HG02943 (cell line): Measurements from ENCODE around the gene GOLGA5.
"Not testable (repeated sequence)": the region's sequence is repeated elsewhere in the genome, so short reads cannot be mapped to it uniquely, and the experiment has no call there.

Experiments
- ATAC-seq: cut with Tn5 transposase; IDR thresholded peaks from one replicate; pipeline ENCODE4 v1.9.1; 2021; ENCODE audit warnings: mild to moderate bottlenecking, low read depth, moderate library complexity; ENCODE audit not compliant: unreplicated experiment

GOLGA5 gene, protein sequence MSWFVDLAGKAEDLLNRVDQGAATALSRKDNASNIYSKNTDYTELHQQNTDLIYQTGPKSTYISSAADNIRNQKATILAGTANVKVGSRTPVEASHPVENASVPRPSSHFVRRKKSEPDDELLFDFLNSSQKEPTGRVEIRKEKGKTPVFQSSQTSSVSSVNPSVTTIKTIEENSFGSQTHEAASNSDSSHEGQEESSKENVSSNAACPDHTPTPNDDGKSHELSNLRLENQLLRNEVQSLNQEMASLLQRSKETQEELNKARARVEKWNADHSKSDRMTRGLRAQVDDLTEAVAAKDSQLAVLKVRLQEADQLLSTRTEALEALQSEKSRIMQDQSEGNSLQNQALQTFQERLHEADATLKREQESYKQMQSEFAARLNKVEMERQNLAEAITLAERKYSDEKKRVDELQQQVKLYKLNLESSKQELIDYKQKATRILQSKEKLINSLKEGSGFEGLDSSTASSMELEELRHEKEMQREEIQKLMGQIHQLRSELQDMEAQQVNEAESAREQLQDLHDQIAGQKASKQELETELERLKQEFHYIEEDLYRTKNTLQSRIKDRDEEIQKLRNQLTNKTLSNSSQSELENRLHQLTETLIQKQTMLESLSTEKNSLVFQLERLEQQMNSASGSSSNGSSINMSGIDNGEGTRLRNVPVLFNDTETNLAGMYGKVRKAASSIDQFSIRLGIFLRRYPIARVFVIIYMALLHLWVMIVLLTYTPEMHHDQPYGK

DNA sequence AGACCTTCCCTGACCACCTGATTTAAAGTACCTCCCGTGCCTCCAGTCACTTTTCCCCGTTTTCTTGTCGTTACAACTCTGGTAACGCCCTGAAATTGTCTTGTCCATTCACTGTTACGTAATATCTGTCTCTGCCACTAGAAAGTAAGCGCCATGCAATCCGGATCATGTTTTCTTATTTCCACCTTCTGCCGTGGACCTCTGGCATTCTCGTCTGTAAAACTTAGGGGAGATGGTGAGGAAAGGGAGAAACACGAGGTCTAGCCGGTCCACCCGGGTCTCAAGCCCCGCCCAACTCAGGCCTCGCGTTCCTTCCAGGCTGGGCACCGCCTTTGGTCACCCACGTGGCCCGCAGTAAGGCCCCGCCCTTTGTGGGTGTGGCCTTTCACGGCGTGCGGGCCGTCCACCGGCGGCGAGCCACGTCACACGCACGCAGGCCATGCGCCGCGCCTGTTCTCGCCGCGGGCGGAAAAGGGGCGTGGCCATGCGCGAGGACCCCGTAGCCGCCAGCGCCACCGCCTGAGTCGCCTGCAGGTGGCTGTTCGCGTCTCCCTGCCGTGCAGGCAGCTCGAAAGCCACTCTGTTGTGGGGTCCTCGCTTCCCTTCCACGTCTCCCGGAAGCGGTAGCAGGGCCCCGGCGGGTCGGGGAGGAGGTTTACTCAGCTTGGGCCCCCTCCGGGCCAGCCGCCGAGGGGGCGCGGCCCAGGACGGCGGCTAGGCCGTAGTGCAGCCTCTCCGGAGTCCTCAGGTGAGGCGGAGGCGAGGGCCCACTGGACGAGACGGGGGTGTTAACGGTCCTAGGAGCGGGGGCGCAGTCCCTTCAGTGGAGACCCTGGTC lies at the start of gene GOLGA5:
Gene GOLGA5 (plus strand): TSS at position 597 of the 838 bp plus-strand sequence. CDS start 3,133 bp downstream, outside the sequence.
- ATAC-seq, result peak; percentile 91

DNA sequence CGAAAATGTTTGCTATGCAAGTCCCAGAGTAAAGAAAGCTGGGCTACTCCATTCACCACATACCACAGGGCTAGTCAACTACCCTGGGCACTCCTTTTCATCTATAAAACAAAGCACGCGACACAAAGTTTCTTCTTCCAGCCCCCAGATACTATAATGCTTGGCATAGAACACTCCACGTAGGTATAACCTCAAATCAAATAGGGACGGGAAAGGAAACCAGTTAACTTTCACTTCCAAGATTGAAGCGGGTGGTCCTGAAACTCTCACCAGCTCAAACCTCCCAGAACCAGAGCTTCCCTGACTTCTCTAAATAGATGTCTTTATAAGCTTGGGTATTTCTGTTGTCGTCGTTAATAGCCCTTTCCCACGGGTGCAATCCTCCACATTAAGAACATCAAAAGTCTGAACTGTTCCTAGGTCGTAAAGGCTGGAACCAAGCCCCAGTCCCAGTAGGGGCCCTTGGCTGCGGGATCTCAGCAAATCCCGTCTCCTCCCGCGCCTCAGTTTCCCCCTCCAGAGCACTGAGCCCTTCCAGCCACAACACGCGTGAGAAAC lies 46.3 kb upstream of the GOLGA5 start:
- ATAC-seq, result no peak

DNA sequence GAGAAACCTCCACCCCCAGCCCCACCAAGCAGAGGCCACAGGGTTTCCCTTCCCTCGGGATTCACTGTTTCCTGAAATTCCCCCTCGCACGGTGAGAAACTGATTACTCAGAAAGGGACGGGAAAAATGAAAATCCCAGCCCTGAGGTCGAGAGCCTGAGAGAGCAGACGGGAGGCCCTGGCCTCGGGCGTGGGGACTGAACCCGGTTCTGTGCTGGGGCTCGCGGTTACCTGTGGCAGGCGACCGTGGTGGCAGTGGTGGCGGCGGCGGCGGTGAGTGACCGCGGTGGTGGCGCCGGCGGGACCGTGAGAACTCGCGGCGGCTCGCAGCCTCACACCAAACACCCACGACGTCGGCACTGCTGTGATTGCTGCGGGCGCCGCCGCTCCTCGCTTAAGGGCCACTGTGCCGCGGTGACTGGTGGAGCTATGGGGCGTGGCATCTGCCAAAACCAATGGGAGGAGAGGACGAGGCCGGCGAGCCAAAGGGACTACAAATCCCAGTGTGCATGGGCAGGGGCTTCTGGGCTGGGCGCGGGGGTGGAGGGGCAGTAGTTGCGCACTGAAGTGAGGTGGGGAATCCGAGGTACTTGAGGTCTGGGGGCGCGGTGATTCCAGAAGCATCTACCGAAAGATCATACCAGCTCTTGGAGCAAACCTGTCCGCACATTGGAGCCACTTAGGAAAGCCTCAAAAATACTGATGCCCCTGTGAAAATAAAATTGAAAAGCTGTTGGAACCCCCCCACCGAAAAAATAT lies 45.7 kb upstream of the GOLGA5 start, which contains the start of gene LGMN:
Gene LGMN (minus strand): TSS at position 369 of the 758 bp plus-strand sequence. CDS start 15,841 bp downstream, outside the sequence.
- peak; percentile 63 for ATAC-seq

DNA sequence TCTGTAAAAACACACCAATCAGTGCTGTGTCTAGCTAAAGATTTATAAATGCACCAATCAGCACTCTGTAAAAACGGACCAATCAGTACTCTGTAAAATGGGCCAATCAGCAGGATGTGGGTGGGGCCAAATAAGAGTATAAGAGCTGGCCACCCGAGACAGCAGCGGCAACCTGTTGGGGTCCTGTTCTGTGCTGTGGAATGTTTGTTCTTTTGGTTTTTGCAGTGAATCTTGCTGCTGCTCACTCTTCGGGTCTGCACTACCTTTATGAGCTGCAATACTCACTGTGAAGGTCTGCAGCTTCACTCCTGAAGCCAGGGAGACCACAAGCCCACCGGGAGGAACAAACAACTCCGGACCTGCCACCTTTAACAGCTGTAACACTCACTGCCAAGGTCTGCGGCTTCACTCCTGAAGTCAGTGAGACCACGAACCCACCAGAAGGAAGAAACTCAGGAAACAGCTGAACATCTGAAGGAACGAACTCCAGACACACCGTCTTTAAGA lies 43.8 kb upstream of the GOLGA5 start:
- not testable (repeated sequence) for ATAC-seq

DNA sequence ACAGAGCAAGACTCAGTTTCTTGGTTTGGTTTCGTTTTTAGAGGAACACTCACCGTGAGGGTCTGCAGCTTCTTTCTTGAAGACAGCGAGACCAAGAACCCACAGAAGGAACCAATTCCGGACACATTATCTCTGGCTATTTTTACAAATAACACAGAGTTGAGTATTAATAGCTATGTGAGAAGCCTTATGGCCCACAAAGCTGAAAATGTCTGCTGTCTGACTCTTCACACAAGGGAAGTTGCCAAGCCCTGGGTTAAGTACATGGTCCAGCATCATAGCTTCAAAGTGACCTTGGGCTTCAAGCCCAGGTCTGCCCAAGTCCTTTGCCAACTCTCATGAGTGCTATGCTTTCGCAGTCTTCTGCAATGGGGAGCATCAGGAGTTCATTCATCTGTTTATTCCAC lies 43.1 kb upstream of the GOLGA5 start:
- ATAC-seq, result no peak

DNA sequence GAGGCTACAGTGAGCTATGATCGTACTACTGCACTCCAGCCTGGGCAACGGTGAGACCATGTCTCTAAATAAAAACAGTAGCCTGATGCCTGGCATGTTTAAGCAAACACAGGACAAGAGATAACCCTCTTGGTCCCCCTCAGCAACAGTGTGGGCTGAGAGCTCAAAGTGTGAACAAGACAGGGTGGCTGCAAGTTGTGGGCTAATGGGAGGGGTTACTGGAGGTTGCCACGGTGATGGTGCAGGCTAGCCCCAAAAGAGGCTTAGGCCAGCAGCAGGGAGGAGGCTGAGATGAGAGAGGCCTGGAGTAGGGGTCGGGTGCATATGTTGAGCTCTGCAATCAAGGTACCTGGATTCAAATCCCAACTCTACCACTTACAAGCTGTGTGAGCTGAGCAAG lies 42.3 kb upstream of the GOLGA5 start:
- no peak for ATAC-seq

DNA sequence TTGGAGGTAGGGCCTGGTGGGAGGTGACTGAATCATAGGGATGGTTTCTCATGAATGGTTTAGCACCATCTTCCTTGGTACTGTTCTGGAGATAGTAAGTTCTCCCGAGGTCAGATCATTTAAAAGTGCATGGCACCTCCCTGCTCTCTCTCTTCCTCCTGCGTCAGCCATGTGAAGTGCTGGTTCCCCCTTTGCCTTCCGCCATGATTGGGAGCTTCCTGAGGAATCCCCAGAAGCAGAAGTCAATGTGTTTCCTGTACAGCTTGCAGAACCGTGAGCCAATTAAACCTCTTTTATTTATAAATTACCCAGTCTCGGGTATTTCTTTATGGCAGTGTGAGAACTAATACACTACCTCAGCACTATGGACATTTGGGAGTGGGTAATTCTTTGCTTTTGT lies 40.9 kb upstream of the GOLGA5 start:
- no peak for ATAC-seq

DNA sequence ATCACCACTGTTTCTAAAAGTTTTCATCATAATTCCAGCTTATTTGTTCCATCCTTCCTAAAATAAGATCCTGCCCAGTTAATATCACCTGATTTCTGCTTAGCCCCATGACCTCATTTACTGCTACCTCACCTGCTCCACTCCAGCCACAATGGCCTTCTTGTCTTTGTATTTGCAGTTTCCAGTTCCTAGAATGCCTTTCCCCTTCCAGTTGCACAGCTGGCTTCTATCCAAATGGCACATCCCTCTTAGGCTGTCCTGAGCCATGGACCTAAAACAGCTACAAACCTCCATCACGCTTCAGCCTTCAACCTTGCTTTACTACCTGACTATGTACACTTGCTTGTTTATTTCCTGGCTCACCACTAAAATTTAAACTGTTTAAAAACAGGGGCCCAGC lies 39.1 kb upstream of the GOLGA5 start:
- ATAC-seq, result no peak

DNA sequence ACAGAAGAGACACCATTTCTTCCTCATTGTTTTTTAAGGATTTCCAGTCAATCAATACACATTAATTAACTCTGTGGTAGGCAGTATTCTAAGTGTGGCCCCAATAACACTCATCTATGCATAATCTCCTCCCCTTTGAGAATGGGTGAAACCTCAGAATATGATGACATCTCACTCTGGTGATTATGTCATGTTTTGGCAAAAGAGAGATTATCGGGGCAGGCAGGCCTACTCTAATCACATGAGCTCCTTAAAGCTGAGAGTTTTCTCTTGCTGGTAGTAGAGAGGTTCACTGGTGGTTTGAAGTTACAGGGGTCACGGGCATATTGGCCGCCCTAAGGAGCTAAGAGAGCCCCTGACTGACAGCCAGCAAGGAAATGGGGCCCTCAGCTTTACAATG lies 38.6 kb upstream of the GOLGA5 start:
- ATAC-seq, result no peak

DNA sequence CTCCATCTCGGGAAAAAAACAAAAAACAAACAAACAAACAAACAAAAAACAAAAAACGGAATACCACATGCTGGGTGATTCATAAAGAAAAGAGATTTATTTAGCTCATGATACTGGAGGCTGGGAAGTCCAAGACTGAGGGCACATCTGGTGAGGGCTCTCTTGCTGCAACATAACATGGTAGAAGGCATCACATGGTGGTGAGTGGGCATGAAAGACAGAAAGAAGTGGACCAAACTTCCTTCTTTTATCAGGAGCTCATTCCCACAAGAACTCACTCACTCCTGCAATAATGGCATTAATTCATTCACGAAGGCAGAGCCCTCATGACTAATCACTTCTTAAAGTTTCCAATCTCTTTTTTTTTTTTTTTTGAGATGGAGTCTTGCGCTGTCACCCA lies 37.7 kb upstream of the GOLGA5 start:
- no peak for ATAC-seq

DNA sequence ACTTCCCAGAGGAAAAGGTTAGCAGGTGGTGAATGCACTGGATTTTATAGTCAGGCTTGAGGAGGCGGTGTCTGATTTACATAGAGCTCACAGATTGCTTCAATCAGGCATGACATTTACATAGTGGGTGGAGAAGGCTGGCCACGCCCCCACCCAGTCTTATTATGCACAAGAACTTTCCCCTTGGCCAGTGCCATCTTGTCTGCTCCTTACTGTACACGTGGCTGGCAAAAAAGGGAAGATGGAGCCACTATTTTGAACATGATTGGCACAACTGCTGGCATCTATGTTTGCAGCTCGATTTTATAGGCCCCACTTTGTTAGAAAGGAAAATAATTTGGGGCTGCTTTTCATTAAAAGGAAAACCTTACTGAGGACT lies 34.8 kb upstream of the GOLGA5 start:
- ATAC-seq, result no peak

DNA sequence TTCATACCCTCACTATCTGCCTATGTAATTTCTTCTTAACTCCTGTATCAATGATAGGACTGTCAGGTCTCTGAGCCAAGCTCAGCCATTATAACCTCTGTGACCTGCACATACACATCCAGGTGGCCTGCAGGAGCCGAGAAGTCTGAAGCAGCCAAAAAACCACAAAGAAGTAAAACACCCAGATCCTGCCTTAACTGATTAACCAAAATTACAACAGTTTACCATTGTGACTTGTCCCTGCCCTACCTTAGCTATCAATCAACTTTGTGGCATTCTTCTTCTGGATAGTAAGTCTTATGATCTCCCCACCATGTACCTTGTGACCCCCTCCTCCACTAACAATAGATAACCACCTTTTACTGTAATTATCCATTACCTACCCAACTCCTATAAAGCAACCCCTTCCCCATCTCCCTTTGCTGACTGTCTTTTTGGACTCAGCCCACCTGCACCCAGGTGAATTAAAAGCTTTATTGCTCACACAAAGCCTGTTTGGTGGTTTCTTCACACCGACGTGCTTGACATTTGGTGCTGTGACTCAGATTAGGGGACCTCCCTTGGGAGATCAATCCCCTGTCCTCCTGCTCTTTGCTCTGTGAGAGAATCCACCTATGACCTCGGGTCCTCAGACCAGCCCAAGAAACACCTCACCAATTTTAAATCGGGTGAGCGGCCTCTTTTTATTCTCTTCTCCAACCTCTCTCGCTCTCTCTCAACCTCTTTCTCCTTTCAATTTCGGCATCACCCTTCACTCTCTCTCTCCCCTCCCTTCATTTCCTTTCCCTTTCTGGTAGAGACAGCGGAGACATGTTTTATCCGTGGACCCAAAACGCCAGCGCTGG lies 34.2 kb upstream of the GOLGA5 start:
- ATAC-seq, result no peak

DNA sequence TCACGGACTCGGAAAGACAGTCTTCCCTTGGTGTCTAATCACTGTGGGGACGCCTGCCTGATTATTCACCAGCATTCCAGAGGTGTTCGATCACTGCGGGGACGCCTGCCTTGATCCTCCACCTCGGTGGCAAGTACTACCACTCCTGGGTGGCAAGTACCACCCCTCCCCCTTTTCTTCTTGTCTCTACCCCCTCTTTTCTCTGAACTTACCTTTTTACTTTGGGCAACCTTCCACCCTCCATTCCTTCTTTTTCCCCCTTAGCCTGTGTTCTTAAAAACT lies 33.6 kb upstream of the GOLGA5 start:
- ATAC-seq, result no peak

DNA sequence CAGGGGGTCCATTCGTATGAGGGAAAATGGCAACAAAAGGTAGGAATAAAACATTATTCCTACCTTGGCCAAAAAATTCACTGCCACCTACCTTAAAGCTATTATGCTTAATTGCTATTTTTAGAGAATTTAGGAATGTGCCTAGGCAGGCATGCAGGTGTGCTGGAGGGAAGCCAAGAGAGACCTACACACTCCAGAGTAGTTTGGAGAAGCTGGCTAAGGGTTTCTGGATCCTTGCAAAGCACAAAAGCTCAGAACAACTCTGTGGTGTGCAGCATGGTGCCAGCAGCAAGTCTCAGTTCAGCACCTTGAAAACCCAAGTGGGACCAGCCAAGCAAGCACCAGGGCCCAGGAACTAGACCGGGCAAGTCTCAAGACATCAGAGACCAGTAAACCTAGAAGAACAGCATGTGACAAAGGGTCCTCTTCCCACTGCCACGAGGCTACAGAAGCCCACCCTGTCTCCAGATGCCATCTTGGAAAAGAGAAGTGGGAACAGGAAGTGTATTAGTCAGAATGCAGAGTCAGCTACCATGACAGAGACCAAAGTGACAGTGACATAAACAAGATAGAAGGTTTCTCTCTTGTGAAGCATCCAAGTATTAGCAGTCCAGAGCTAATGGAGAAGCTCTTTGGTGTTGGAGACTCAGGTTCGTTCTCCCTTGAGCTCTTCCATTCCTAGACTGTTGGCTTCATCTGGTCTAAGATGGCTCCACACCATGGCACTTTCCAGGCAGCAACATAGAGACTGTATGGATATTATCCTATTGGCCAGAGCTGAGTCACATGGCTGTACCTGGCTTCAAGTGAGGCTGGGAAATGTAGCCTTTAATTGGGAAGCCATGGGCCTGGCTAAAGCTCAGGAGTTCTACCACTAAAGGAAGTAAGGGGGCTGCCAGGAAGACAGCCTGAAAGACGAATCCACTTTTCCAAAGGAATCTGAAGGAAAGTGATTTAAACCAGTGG lies 30.2 kb upstream of the GOLGA5 start:
- not testable (repeated sequence) for ATAC-seq

DNA sequence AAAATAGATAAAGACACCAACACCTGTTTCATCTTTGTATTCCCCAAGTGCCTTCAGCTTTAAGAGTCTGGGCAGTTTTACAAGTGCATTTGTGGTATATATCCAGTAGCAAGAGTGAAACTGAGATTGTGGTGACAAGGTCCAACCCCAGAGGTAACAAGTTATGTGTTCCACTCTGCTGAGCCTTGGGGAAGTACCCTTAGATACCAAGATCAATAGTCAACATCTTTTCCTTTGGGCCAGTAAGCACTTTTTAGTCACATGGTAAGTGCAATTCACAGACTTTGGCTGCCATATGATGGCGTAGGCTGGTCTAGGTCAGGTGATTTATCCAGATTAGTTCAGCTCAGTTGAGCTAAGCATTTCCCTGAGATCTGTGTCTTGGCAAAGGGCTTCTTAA lies 25.9 kb upstream of the GOLGA5 start:
- ATAC-seq, result peak; percentile 97

DNA sequence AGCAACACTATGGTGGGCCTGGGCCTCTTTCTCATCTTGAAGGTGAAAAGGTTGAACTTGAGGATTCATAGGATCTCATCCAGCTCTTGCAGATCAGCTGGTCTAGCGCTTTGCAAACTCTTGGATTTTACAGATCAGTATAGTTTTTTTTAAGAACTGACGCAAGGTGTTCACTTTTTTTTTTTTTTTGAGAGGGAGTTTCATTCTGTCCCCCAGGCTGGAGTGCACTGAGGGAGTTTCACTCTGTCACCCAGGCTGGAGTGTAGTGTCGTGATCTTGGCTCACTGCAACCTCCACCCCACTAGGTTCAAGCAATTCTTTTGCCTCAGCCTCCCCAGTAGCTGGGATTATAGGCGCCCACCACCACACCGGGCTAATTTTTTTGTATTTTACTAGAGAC lies 25.3 kb upstream of the GOLGA5 start:
- ATAC-seq, result no peak

DNA sequence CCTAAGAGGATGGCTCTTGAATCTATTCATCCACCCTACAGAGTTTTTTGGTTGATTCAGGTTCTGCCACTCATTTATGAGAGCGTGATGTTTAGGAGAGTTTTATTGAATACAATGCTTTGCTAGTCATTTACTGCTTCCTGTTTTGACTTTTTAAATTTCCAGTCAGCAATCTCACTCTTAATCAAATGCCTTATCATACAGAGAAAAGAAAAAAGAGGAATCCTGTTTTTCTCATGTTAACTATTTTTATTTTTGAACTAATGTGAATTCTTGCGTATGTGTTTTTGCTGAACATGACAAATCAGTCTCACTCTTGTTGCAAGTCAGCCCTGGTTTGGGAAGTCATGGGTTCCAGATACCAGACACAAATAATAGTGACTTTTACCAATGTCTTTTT lies 23.6 kb upstream of the GOLGA5 start:
- no peak for ATAC-seq

DNA sequence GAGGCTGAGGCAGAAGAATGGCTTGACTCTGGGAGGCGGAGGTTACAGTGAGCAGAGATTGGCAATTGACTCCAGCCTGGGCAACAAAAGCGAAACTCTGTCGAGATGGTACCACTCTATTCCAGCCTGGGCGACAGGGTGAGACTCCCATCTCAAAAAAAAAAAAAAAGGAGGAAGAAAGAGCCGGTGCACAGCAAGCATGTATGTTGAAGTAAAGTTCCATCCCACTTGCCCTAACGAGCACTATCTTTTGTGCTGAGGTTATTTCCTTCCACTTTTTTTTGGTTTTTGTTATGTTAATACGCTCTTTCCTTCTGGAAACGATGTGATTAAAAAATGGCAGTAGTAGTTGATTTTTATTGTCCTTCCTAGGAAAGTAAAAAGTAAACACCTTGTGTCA lies 19.5 kb upstream of the GOLGA5 start:
- no peak for ATAC-seq
